T-helper 2 cell treated with Interferon-gamma antibody and Interleukin-4, amounts not matched to agents 100 ng/mL and 5 ng/mL, for 36 hours (primary cell): Measurements from ENCODE around the gene PSENEN. TPM values are rescaled to one million over a fixed set of nuclear protein-coding genes. Genes with fewer than 3 reads are reported as not detected.
"Not testable (repeated sequence)": the region's sequence is repeated elsewhere in the genome, so short reads cannot be mapped to it uniquely, and the experiment has no call there.

Source experiments
- intact Hi-C: fragments of 100-400 bp; cut with micrococcal nuclease; formaldehyde crosslinking; loops from one replicate; pipeline ENCODE4 v1.15.1; 2023
- total RNA-seq: library from RNA; stranded (reverse); gene quantifications from 2 replicates; pipeline ENCODE4 v1.2.3, GENCODE V29; 2022

PSENEN gene
- total RNA-seq, 1 donor from 2014 or later, result 42.0 TPM

- intact Hi-C loops, result loop anchor here (1.0 to 10.0 kb wide), 11 partner anchors 16 to 397 kb away; partner anchors contain the start of genes COX6B1, LIN37, OVOL3 and POLR2I
Measured at GRCh38 chr19:35717665-35718344, 27.6 kb upstream of the PSENEN start, which contains the start of gene KMT2B. KMT2B (plus strand) TSS chr19:35718003; CDS start chr19:35718019, 16 bp downstream.

- intact Hi-C loops, result loop anchor here (5.0 to 10.0 kb wide), 2 partner anchors 171 to 396 kb away; partner anchors contain the start of genes OVOL3, POLR2I, TBCB and TMEM147
Measured at GRCh38 chr19:35718345-35719041, 27.0 kb upstream of the PSENEN start.

GRCh38 chr19:35719402-35720162 lies 25.9 kb upstream of the PSENEN start:
- intact Hi-C loops, result loop anchor here (5.0 to 10.0 kb wide), 2 partner anchors 172 to 395 kb away; partner anchors contain the start of genes OVOL3, POLR2I, TBCB and TMEM147

- intact Hi-C loops, result no loop called here
Measured at GRCh38 chr19:35720163-35720524, 25.3 kb upstream of the PSENEN start.

DNA sequence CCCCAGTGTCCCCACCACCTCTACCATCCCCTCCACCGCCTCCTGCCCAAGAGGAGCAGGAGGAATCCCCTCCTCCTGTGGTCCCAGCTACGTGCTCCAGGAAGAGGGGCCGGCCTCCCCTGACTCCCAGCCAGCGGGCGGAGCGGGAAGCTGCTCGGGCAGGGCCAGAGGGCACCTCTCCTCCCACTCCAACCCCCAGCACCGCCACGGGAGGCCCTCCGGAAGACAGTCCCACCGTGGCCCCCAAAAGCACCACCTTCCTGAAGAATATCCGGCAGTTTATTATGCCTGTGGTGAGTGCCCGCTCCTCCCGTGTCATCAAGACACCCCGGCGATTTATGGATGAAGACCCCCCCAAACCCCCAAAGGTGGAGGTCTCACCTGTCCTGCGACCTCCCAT lies 24.8 kb upstream of the PSENEN start:
- intact Hi-C loops, result no loop called here

GRCh38 chr19:35721374-35721773 lies 24.1 kb upstream of the PSENEN start:
- intact Hi-C loops, result no loop called here

- intact Hi-C loops, result no loop called here
Measured at GRCh38 chr19:35722461-35722860, 23.0 kb upstream of the PSENEN start.

DNA sequence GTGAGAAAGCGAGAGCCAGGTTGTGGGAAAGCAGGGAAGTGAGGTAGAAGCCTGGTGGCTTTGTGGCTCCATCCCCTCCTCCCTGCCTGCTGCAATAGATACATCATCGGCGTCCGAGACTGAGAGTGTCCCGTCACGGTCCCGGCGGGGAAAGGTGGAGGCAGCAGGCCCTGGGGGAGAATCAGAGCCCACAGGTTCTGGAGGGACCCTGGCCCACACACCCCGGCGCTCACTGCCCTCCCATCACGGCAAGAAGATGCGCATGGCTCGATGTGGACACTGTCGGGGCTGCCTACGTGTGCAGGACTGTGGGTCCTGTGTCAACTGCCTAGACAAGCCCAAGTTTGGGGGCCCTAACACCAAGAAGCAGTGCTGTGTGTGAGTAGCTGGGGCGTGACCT lies 22.6 kb upstream of the PSENEN start:
- intact Hi-C loops, result no loop called here

DNA sequence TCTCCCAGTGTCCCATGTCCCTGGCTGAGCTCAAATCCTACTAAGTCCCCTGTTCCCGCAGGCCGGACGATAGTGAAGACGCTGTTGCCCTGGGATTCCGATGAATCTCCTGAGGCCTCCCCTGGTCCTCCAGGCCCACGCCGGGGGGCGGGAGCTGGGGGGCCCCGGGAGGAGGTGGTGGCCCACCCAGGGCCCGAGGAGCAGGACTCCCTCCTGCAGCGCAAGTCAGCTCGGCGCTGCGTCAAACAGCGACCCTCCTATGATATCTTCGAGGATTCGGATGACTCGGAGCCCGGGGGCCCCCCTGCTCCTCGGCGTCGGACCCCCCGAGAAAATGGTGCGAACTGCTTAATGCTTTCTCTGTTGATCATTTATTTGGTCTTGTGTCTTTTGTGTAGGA lies 21.8 kb upstream of the PSENEN start:
- intact Hi-C loops, result no loop called here

GRCh38 chr19:35724132-35724531 lies 21.3 kb upstream of the PSENEN start:
- intact Hi-C loops, result not testable (repeated sequence)

DNA sequence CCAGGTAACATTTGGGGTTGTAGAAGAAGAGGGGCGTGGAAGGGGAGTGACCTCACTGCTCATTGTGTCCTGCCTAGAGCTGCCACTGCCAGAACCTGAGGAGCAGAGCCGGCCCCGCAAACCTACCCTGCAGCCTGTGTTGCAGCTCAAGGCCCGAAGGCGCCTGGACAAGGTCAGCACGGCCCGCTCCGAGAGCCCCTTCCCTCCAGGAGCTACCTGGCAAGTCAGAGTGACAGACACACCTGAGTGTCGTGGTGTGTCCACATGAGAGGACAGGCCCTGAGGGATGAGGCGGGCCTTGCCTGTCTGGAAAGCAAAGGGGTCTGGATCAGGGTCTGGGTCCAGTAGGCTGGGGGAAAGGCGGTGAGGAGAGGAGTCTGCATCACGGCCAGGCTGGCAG lies 20.9 kb upstream of the PSENEN start:
- intact Hi-C loops, result no loop called here

GRCh38 chr19:35725216-35725861 lies 20.1 kb upstream of the PSENEN start:
- intact Hi-C loops, result no loop called here

DNA sequence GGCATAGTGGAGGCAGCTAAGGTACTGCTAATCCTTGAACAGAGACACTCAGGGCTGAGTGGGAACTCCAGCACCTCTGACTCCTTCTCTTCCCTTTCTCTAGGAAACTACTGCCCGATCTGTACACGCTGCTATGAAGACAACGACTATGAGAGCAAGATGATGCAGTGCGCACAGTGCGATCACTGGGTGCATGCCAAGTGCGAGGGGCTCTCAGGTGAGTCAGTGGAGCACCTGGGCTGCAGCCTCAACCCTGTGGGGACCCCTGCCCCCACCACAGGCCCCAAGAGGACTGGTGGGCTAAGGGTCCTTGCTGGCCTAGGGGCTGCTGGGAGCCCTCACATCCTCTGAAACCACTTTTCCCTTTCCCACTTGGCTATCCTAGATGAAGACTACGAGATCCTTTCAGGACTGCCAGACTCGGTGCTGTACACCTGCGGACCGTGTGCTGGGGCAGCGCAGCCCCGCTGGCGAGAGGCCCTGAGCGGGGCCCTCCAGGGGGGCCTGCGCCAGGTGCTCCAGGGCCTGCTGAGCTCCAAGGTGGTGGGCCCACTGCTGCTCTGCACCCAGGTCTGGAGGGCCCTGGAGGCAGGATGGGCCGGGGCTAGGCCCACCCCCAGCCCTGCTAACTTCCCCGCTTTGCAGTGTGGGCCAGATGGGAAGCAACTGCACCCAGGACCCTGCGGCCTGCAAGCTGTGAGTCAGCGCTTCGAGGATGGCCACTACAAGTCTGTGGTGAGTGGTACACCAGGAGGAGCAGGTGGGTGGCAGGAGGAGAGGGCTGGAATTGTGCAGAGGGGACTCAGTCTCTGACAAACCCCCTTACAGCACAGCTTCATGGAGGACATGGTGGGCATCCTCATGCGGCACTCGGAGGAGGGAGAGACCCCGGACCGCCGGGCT lies 18.1 kb upstream of the PSENEN start:
- intact Hi-C loops, result no loop called here

DNA sequence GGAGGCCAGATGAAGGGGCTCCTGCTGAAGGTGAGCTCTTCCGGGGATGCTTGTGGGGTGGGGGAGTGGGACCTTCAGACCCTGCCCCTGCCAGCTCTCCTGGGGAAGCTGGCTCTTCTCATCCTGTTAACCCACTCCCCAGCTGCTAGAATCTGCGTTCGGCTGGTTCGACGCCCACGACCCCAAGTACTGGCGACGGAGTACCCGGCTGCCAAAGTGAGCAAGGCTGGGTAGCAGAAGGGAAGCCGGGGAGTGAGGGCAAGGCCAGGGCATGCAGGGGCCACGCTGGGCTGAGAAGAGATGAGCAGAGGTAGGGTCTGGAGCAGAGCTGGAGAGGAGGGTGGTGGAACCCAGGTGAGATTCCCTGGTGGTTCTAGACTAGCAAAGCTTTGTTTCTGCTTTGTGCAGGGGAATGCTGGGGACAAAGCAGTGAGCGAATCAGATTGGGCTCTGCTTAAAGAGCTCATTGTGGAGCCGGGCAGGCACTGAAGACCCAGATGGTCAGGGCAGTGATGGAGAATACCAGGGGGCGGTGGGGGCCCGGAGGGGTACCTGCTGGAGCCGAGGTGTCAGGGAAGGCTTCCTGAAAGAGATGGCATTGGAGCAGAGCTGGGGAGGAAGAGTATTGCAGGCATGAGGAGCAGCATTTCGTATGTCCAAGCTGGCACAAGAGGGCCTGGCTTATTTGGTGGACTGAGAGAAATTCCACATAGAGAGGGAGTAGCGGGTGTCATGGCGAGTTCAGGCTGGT lies 17.3 kb upstream of the PSENEN start:
- intact Hi-C loops, result no loop called here

DNA sequence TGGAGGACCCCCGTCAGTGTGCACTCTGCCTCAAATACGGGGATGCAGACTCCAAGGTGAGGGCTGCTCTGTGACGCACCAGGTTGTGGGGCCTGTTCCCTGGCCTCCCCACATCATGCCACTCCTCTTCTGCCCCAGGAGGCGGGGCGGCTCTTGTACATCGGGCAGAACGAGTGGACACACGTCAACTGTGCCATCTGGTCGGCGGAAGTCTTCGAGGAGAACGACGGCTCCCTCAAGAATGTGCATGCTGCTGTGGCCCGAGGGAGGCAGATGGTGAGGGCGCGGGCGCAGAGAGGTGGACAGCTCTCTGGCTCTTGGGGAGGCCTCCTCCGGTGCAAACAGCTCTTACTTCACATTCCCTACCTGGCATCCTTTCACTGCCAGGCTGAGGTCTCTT lies 16.4 kb upstream of the PSENEN start:
- intact Hi-C loops, result no loop called here

DNA sequence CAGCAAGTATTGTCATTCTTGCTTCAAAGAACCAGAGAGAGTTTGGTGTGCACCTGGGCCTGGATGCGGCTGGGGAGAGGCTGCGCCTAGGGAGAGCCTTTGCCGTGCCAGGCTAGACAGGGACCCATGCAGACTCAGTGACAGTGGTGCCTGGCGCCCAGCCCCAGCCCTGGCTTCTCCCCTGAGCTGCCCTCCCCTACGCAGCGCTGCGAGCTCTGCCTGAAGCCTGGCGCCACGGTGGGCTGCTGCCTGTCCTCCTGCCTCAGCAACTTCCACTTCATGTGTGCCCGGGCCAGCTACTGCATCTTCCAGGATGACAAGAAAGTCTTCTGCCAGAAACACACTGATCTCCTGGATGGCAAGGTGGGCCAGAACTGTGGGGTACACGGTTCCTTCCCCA lies 15.7 kb upstream of the PSENEN start:
- intact Hi-C loops, result no loop called here

DNA sequence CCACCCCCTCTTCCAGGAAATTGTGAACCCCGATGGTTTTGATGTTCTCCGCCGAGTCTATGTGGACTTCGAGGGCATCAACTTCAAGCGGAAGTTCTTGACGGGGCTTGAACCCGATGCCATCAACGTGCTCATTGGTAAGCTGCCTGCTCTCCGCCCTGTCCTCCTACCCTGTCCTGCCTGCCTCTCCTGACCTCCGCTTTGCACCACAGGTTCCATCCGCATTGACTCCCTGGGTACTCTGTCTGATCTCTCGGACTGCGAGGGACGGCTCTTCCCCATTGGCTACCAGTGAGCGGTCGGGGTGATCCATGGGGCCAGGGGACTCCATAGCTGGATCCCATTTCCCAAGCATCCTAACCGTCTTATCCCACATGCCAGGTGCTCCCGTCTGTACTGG lies 15.1 kb upstream of the PSENEN start:
- intact Hi-C loops, result no loop called here

- intact Hi-C loops, result no loop called here
Measured at GRCh38 chr19:35731353-35731752, 14.1 kb upstream of the PSENEN start.

- intact Hi-C loops, result no loop called here
Measured at GRCh38 chr19:35731779-35732405, 13.6 kb upstream of the PSENEN start.
